ENCODE data around the gene FAM107B.

The FAM107B gene

DNA sequence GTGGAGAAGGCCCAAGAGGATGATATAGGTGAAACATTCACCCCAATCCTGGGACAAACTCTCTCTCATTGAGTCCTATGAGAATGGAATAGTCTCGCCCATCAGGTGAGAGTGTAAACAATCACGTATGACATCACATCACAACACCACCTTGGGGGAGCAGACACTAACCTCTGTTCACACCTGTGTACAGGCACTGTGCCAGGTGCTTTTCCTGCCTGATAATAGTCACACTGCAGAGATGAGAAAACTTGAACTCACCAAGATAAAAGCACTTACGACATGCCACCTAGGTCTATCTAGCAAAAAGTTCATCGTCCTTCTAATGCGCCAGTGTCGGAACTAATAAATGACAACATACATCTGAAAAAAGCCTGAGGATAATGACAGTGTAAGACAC is 187.8 kb downstream of the FAM107B start:
- H3K4me3 ChIP-seq (ENCODE audit: control insufficient read depth, low read depth, low read length): no peak overlapping the region
- TF ChIP-seq, protein P1, sequence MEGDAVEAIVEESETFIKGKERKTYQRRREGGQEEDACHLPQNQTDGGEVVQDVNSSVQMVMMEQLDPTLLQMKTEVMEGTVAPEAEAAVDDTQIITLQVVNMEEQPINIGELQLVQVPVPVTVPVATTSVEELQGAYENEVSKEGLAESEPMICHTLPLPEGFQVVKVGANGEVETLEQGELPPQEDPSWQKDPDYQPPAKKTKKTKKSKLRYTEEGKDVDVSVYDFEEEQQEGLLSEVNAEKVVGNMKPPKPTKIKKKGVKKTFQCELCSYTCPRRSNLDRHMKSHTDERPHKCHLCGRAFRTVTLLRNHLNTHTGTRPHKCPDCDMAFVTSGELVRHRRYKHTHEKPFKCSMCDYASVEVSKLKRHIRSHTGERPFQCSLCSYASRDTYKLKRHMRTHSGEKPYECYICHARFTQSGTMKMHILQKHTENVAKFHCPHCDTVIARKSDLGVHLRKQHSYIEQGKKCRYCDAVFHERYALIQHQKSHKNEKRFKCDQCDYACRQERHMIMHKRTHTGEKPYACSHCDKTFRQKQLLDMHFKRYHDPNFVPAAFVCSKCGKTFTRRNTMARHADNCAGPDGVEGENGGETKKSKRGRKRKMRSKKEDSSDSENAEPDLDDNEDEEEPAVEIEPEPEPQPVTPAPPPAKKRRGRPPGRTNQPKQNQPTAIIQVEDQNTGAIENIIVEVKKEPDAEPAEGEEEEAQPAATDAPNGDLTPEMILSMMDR (conservative IDR thresholded peaks at IDR 0.05; ENCODE audit: control insufficient read depth, insufficient read depth, low read depth, low read length): no peak
- no peak for DNase-seq (ENCODE audit: low read depth)

DNA sequence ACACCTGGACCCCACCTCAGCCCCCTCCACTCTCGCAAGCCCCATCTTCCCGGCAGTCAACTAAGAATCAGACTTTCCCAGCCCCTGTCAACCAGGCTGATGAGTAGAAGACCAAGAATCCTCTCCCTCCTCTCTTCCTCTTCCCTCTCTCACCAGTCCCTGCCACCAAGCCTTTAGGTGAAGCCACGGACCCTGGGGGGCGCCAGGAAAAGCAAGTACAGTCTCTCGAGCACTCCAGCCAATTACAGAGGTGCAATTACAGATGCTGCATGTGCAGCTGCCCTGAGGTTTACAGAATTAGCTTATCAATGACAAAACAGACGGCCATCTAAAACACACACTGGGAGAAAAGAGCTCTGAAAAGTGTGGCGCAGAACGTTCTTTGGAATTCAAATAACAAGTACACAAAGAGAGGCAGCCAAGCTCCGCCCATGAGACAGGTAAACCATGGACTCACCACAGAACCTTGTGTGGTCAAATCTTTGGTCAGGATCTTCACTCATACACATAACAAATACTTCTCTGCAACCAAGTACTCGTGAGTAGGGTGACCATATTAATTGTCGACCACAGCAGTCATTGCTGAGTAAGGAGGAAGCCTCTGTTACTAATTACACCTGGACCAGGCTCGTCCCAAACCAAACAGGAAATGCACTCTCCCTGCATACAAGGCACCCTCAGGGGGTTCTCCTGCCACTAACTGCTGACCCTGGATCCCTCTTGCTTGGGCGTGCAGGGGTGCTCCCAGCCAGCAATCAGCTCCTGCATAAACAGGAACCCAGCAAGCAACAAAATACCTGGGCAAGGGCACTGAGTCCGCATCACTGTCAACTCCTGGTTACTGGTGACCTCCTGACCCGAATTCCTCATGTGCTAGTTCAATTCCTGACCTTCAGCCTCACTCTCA is 189.2 kb downstream of the FAM107B start:
- H3K4me3 ChIP-seq (ENCODE audit: control insufficient read depth, low read depth, low read length): no peak overlapping the region
- DNase-seq (ENCODE audit: low read depth): no peak
- TF ChIP-seq, protein P1 (conservative IDR thresholded peaks at IDR 0.05; ENCODE audit: control insufficient read depth, insufficient read depth, low read depth, low read length): no peak

DNA sequence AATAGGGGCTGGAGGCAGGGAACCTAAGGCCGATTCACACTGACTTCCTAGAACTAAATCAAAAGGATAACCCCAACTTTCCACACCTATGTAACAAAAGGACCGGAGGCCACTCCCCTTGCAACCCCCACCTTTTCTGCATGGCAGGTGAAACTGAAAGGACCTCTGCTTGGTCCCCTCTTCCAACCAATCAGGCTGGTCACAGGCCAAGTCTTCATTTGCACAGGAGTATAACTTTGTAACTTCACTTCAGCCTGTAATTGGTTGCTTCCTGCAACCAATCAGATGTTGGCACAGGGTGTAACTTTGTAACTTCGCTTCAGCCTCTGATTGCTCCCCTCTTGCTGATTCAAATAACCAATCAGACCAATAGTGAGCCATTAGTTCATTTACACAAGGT is 190.0 kb downstream of the FAM107B start:
- DNase-seq (ENCODE audit: low read depth): no peak
- H3K4me3 ChIP-seq (ENCODE audit: control insufficient read depth, low read depth, low read length): no peak overlapping the region
- TF ChIP-seq, protein P1 (conservative IDR thresholded peaks at IDR 0.05; ENCODE audit: control insufficient read depth, insufficient read depth, low read depth, low read length): no peak

DNA sequence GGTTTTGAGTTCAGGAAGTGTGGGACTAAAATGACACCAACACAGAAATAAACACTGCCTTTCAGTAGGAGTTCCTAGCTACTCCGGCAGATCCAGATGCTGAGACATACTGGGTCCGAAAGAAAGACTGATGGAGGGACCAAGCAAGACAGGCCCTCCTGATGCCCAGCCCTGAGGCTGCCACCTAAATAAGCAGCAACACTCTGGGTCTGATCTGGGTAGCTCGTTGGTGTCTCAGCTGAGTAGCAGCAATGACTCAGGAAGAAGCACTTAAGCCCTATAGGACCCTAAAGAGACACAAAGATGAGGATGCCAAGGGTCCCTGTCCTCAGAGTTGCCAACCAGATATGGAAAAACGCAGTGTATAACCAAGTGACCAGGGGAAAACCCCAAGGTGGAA is 190.7 kb downstream of the FAM107B start:
- no peak for DNase-seq (ENCODE audit: low read depth)
- no peak overlapping the region for H3K4me3 ChIP-seq (ENCODE audit: control insufficient read depth, low read depth, low read length)
- TF ChIP-seq, protein P1 (conservative IDR thresholded peaks at IDR 0.05; ENCODE audit: control insufficient read depth, insufficient read depth, low read depth, low read length): no peak

DNA sequence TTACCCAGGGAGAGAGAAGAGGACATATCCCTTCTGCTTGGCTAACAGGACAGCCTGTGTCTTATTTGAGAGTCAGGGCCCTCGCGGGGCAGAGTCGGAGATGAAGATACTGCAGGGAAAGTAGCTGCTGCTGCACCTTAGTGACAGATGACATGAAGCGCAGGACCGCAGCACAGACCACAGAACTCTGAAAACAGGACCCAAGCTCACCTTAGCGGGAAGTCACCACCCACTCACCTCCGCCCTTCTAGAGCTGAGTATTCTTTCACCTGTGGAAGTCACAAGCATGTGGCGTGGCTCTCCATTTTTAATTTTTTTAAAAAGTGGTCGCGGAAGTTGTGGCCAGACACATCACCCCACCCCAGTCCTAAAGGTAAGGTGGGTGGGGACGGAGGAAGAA is 191.4 kb downstream of the FAM107B start:
- no peak for DNase-seq (ENCODE audit: low read depth)
- H3K4me3 ChIP-seq (ENCODE audit: control insufficient read depth, low read depth, low read length): no peak overlapping the region
- TF ChIP-seq, protein P1 (conservative IDR thresholded peaks at IDR 0.05; ENCODE audit: control insufficient read depth, insufficient read depth, low read depth, low read length): no peak

DNA sequence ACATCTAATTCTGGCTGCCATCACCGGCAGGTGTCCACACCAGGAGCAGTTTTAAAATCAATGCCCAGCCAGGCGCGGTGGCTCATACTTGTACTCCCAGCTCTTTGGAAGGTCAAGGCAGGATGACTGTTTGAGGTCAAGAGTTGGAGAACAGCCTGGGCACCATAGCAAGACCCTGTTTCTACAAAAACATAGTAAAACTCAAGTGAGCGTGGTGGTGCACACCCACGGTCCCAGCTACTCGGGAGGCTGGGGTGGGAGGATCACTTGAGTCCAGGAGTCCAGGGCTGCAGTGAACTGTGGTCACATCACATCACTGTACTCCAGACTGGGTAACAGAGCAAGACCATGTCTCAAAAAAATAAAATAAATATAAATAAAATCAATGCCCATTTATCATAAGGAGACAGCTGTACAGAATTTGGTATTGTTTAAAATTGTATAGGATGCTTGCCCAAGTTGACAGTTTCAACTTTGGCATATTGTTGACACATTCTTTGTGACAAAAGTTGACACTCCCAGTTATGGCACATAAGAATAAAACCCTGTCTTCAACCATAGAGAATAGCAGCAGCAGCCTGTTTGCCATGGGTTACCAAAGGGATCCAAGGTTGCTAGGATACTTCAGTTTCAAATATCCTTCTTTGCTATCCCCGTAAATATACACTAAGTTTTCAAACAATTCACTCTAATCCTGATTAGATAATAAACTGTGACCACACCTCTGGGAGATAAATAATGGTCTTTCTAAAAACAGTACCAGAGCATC is 193.0 kb downstream of the FAM107B start:
- no peak for DNase-seq (ENCODE audit: low read depth)
- TF ChIP-seq, protein P1 (conservative IDR thresholded peaks at IDR 0.05; ENCODE audit: control insufficient read depth, insufficient read depth, low read depth, low read length): no peak
- no peak overlapping the region for H3K4me3 ChIP-seq (ENCODE audit: control insufficient read depth, low read depth, low read length)

All from fibroblast of mammary gland (primary cell).